Adrenal gland (tissue), 12 donors: ENCODE data around the gene ARHGAP26. TPM values are rescaled to one million over a fixed set of nuclear protein-coding genes. Genes with fewer than 3 reads are reported as not detected.

Source experiments
- DNase-seq, 7 donors: peaks; one replicate each; pipeline ENCODE4 v3.0.0-alpha.2; 2019 to 2020
- H3K27ac ChIP-seq, 5 donors: fragments of 200-600 bp; sonication (generic) in 4 of 5; 1 replicate in 3 of 5; 2 replicates in 2 of 5; pipeline versions ENCODE4 v1.5.1 to v1.8.0; 2016 to 2020; ENCODE audit warnings: mild to moderate bottlenecking in 1 of 5
- H3K27me3 ChIP-seq: fragments of 200-600 bp; 2 replicates; pipeline ENCODE4 v1.8.0; 2021
- H3K36me3 ChIP-seq, 2 donors: fragments of 200-600 bp; replicated peaks in 1 of 2; 1 replicate in 1 of 2; 2 replicates in 1 of 2; pipeline versions ENCODE4 v1.5.1 to v1.8.0; 2018 to 2022
- H3K4me1 ChIP-seq, 2 donors: fragments of 200-600 bp; replicated peaks in 1 of 2; 1 replicate in 1 of 2; 2 replicates in 1 of 2; pipeline versions ENCODE4 v1.5.1 to v1.8.0; 2018 to 2021
- H3K4me3 ChIP-seq, 4 donors: fragments of 200-600 bp; sonication (generic) in 3 of 4; one replicate each; pipeline ENCODE4 v1.5.1; 2016 to 2018
- H3K9me3 ChIP-seq, 3 donors: fragments of 200-600 bp; sonication (generic) in 1 of 3; replicated peaks in 1 of 3; 1 replicate in 2 of 3; 2 replicates in 1 of 3; pipeline versions ENCODE4 v1.5.1 to v1.8.0; 2016 to 2021
- CTCF ChIP-seq, 6 experiments: fragments of 450-650 bp in 4 of 6; fragments of 200-600 bp in 2 of 6; sonication (generic) in 1 of 6; IDR thresholded peaks; 1 replicate in 5 of 6; 2 replicates in 1 of 6; pipeline versions ENCODE4 v1.5.1 to v1.8.0; 2016 to 2021; ENCODE audit warnings: antibody characterized with exemption in 6 of 6, mild to moderate bottlenecking in 2 of 6, moderate library complexity in 1 of 6
- POLR2A ChIP-seq, 2 donors: fragments of 450-650 bp; IDR thresholded peaks; one replicate each; pipeline ENCODE4 v1.6.1; 2017; ENCODE audit warnings: antibody characterized with exemption in 2 of 2, mild to moderate bottlenecking in 2 of 2, moderate library complexity in 1 of 2
- WGBS, 4 donors: extraction: QIAGEN DNeasy Blood & Tissue Kit in 2 of 4; methylation state at CpG; one replicate each; pipeline versions ENCODE4 v1.1.5 to v1.1.7; 2013 to 2017; 5-methylcytosine and 5-hydroxymethylcytosine counted together
- intact Hi-C, 2 donors: fragments of 100-400 bp; cut with DNase I; formaldehyde crosslinking; loops; one replicate each; pipeline versions ENCODE4 v1.14.1 to v1.15.0; 2022 to 2023
- polyA plus RNA-seq, 3 donors: library from polyadenylated mRNA; stranded (reverse); fragments of 200-250 nt in 2 of 3; fragments of 350-450 nt in 1 of 3; fragmentation: Illumina TruSeq in 1 of 3; extraction: RNeasy Lipid Tissue Mini Kit (QIAGEN cat#74804) in 1 of 3; gene quantifications; one replicate each; pipeline ENCODE4 v1.2.3, GENCODE V29; 2013 to 2014
- total RNA-seq, 9 donors: library from RNA; depleted of rRNA in 4 of 9; stranded (reverse); fragments of >200 nt in 4 of 9; fragments of 120-200 nt in 1 of 9; fragmentation: NEBNext Ultra II Directional in 1 of 9; extraction: Animal tissue kit (Norgen Biotek cat#: 25700) in 1 of 9; gene quantifications; one replicate each; pipeline versions ENCODE4 v1.1.0 to v1.2.4, GENCODE V29; 2013 to 2023
- donor health status: healthy with polysubstance abuse.
- donor health status: Bipolar disorder and iron deficiency.
- donor health status: DM: yes; HTN: yes; CAD: no.
- donor health status: DM: no; HTN: no; CAD: no.
- donor health status: DM: no; HTN: no; CAD: no.
- donor health status: DM: yes; HTN: yes; CAD: no.

The ARHGAP26 gene
- total and polyA plus RNA-seq, 12 donors, result 3.0 to 21.7 (median 10.8) TPM

GRCh38 chr5:143083006-143083405 is 312.8 kb downstream of the ARHGAP26 start:
- peaks cover 0 to 4% of the 10 kb centered on the region in 2 donors for H3K4me1 ChIP-seq
- no peak overlapping the region for H3K4me3 ChIP-seq
- 82 to 89% (median 84%) methylated on average over 9 of the region's 9 CpGs for WGBS, 4 donors
- intact Hi-C loops, result no loop called here
- no peak for DNase-seq
- no peaks in the 10 kb centered on the region for H3K36me3 ChIP-seq
- no peak for TF ChIP-seq CTCF (IDR thresholded peaks at IDR 0.05)
- no peak for TF ChIP-seq POLR2A (IDR thresholded peaks at IDR 0.05)
- H3K27me3 ChIP-seq, result no peaks in the 10 kb centered on the region
- no peaks in the 10 kb centered on the region for H3K9me3 ChIP-seq
- no peak overlapping the region for H3K27ac ChIP-seq

- no peak overlapping the region for H3K27ac ChIP-seq
- intact Hi-C loops, result no loop called here
- no peak for TF ChIP-seq CTCF (IDR thresholded peaks at IDR 0.05)
- no peak for TF ChIP-seq POLR2A (IDR thresholded peaks at IDR 0.05)
- no peak for DNase-seq
- no peaks in the 10 kb centered on the region for H3K36me3 ChIP-seq
- H3K9me3 ChIP-seq, result no peaks in the 10 kb centered on the region
- H3K27me3 ChIP-seq, result no peaks in the 10 kb centered on the region
- H3K4me3 ChIP-seq, result no peak overlapping the region
- 91 to 96% (median 94%) methylated on average over 9 of the region's 9 CpGs for WGBS, 4 donors
- peaks cover 0 to 4% of the 10 kb centered on the region in 2 donors for H3K4me1 ChIP-seq
Observed at GRCh38 chr5:143084407-143084806, 314.2 kb downstream of the ARHGAP26 start.

- TF ChIP-seq CTCF (IDR thresholded peaks at IDR 0.05) (no peak), POLR2A (IDR thresholded peaks at IDR 0.05) (no peak)
- Histone ChIP-seq H3K36me3 (no peaks in the 10 kb centered on the region), H3K27ac (no peak overlapping the region), H3K4me3 (no peak overlapping the region), H3K4me1 (peaks cover 0 to 4% of the 10 kb centered on the region in 2 donors), H3K9me3 (no peaks in the 10 kb centered on the region), H3K27me3 (no peaks in the 10 kb centered on the region)
- DNase-seq, result no peak
- intact Hi-C loops, result no loop called here
- 75 to 85% (median 79%) methylated on average over 6 of the region's 6 CpGs for WGBS, 4 donors
Observed at GRCh38 chr5:143085319-143085917, 315.2 kb downstream of the ARHGAP26 start.

- H3K27me3 ChIP-seq, result no peaks in the 10 kb centered on the region
- H3K4me3 ChIP-seq, result no peak overlapping the region
- WGBS, 4 donors, result 96 to 100% (median 100%) methylated on average over 1 of the region's 1 CpG
- TF ChIP-seq POLR2A (IDR thresholded peaks at IDR 0.05) (no peak), CTCF (IDR thresholded peaks at IDR 0.05) (no peak)
- H3K36me3 ChIP-seq, result no peaks in the 10 kb centered on the region
- DNase-seq, result no peak
- H3K27ac ChIP-seq, result no peak overlapping the region
- intact Hi-C loops, result no loop called here
- peaks cover 0 to 4% of the 10 kb centered on the region in 2 donors for H3K4me1 ChIP-seq
- H3K9me3 ChIP-seq, result no peaks in the 10 kb centered on the region
Observed at GRCh38 chr5:143086546-143086907, 316.4 kb downstream of the ARHGAP26 start.
